KMS-11 (cell line): ENCODE measurements around the gene COQ8A.
A peak's percentile ranks its signal among the peaks of the same experiment; 100 is the strongest.

Source experiments
- H2AFZ ChIP-seq: fragments of 200-600 bp; sonication (generic); 2 replicates; pipeline ENCODE4 v1.6.1; 2016; ENCODE audit warnings: antibody characterized with exemption, mixed run types, low read depth
- H3K27ac ChIP-seq: fragments of 200-600 bp; sonication (generic); 2 replicates; pipeline ENCODE4 v1.6.1; 2016; ENCODE audit warnings: mild to moderate bottlenecking, mixed run types
- H3K27me3 ChIP-seq: fragments of 200-600 bp; sonication (generic); 2 replicates; pipeline ENCODE4 v1.6.1; 2017; ENCODE audit warnings: mild to moderate bottlenecking, low read depth, mixed run types, moderate library complexity; ENCODE audit not compliant: insufficient read depth
- H3K36me3 ChIP-seq: fragments of 200-600 bp; sonication (generic); 2 replicates; pipeline ENCODE4 v1.6.1; 2017; ENCODE audit warnings: mild to moderate bottlenecking, mixed run types; ENCODE audit not compliant: insufficient read depth
- H3K4me1 ChIP-seq: fragments of 200-600 bp; sonication (generic); 2 replicates; pipeline ENCODE4 v1.6.1; 2016; ENCODE audit warnings: mild to moderate bottlenecking, low read depth, mixed run types; ENCODE audit not compliant: poor library complexity, severe bottlenecking
- H3K4me2 ChIP-seq: fragments of 200-600 bp; sonication (generic); 2 replicates; pipeline ENCODE4 v1.7.0; 2016; ENCODE audit warnings: mild to moderate bottlenecking, mixed run types
- H3K4me3 ChIP-seq: fragments of 200-600 bp; sonication (generic); IDR thresholded peaks from 2 replicates; pipeline ENCODE4 v1.6.1; 2017; ENCODE audit warnings: low read depth, low read length, mixed read lengths; ENCODE audit not compliant: insufficient read depth
- H3K79me2 ChIP-seq: fragments of 200-600 bp; sonication (generic); 2 replicates; pipeline ENCODE4 v1.6.1; 2016; ENCODE audit warnings: low read depth, mixed run types; ENCODE audit not compliant: insufficient read depth
- H3K9ac ChIP-seq: fragments of 200-600 bp; sonication (generic); 2 replicates; pipeline ENCODE4 v1.6.1; 2016; ENCODE audit warnings: mild to moderate bottlenecking, mixed run types
- H4K20me1 ChIP-seq: fragments of 200-600 bp; sonication (generic); 2 replicates; pipeline ENCODE4 v1.6.1; 2016; ENCODE audit warnings: mild to moderate bottlenecking, mixed run types; ENCODE audit not compliant: insufficient read depth
- CTCF ChIP-seq: fragments of 200-600 bp; sonication (generic); conservative IDR thresholded peaks from 2 replicates; pipeline ENCODE4 v1.6.1; 2017; ENCODE audit warnings: low read depth, mild to moderate bottlenecking, antibody characterized with exemption, low read length, moderate library complexity, mixed read lengths

COQ8A gene

GRCh38 chr1:226940029-226940805 is at the start of gene COQ8A:
TSS of gene COQ8A (plus strand) at chr1:226940294. CDS start at chr1:226961386, 21,092 bp downstream.
- H2AFZ ChIP-seq, result peak within 1 kb of the TSS; percentile 84
- H3K36me3 ChIP-seq, result no peaks in the 10 kb centered on the region

GRCh38 chr1:226890331-226891108 is 49.6 kb upstream of the COQ8A start:
- H3K4me2 ChIP-seq, result no peak overlapping the region

More at GRCh38 chr1:226940029-226940805, at the start of gene COQ8A:
- Histone ChIP-seq H3K4me2 (peak within 1 kb of the TSS; percentile 98), H3K27me3 (no peaks in the 10 kb centered on the region), H4K20me1 (no peaks in the 10 kb centered on the region), H3K9ac (peak within 1 kb of the TSS; percentile 94), H3K27ac (peak within 1 kb of the TSS; percentile 98), H3K4me3 (peak within 1 kb of the TSS; percentile 69), H3K79me2 (peaks cover 43% of the 10 kb centered on the region; the same call in 1 of the 2 replicates), H3K4me1 (peaks cover 20% of the 10 kb centered on the region)
- no peak for TF ChIP-seq CTCF

GRCh38 chr1:226891346-226891745 is 48.7 kb upstream of the COQ8A start:
- Histone ChIP-seq H3K36me3 (no peaks in the 10 kb centered on the region), H3K27ac (no peak overlapping the region), H2AFZ (no peak overlapping the region), H4K20me1 (no peaks in the 10 kb centered on the region), H3K4me2 (no peak overlapping the region), H3K9ac (no peak overlapping the region), H3K4me3 (no peak overlapping the region), H3K4me1 (no peaks in the 10 kb centered on the region), H3K27me3 (no peaks in the 10 kb centered on the region), H3K79me2 (no peaks in the 10 kb centered on the region)
- TF ChIP-seq CTCF, result no peak

More at GRCh38 chr1:226890331-226891108, 49.6 kb upstream of the COQ8A start:
- Histone ChIP-seq H4K20me1 (no peaks in the 10 kb centered on the region), H3K36me3 (no peaks in the 10 kb centered on the region), H3K4me1 (peaks cover 7% of the 10 kb centered on the region), H3K79me2 (no peaks in the 10 kb centered on the region), H3K27me3 (no peaks in the 10 kb centered on the region), H3K4me3 (no peak overlapping the region), H2AFZ (no peak overlapping the region), H3K27ac (no peak overlapping the region), H3K9ac (no peak overlapping the region)
- TF ChIP-seq CTCF, result no peak

- Histone ChIP-seq H4K20me1 (no peaks in the 10 kb centered on the region), H3K79me2 (no peaks in the 10 kb centered on the region), H2AFZ (no peak overlapping the region), H3K9ac (no peak overlapping the region), H3K36me3 (no peaks in the 10 kb centered on the region), H3K4me2 (no peak overlapping the region), H3K4me1 (no peaks in the 10 kb centered on the region), H3K27me3 (no peaks in the 10 kb centered on the region), H3K4me3 (no peak overlapping the region), H3K27ac (no peak overlapping the region)
- TF ChIP-seq CTCF, result no peak
Measured at GRCh38 chr1:226891846-226892523, 48.1 kb upstream of the COQ8A start.
